Pancreas (tissue), 10 donors: ENCODE results near the gene ORM1. TPM values are rescaled to one million over a fixed set of nuclear protein-coding genes. Genes with fewer than 3 reads are reported as not detected.

Source experiments
- ATAC-seq, 4 donors: fragments of 200-7000 bp; cut with Tn5 transposase; one replicate each; pipeline versions ENCODE4 v1.8.0 to v1.9.1; 2020; ENCODE audit warnings: mild to moderate bottlenecking in 4 of 4, moderate library complexity in 4 of 4
- DNase-seq, 6 donors: peaks; one replicate each; pipeline ENCODE4 v3.0.0-alpha.2; 2020
- FAIRE-seq: peaks from 2 replicates; lab custom pipeline; 2012; peaks lifted over from hg19 to GRCh38; lab: Jason Lieb, UNC
- H3K27ac ChIP-seq, 4 donors: fragments of 200-600 bp; sonication (generic); 1 replicate in 3 of 4; 2 replicates in 1 of 4; pipeline versions ENCODE4 v1.5.0 to v1.8.0; 2020
- H3K27me3 ChIP-seq, 4 donors: fragments of 200-600 bp; one replicate each; pipeline ENCODE4 v1.8.0; 2021
- H3K36me3 ChIP-seq, 3 donors: fragments of 200-600 bp; sonication (generic) in 1 of 3; one replicate each; pipeline versions ENCODE4 v1.5.0 to v1.8.0; 2020 to 2021
- H3K4me1 ChIP-seq, 3 donors: fragments of 200-600 bp; one replicate each; pipeline ENCODE4 v1.8.0; 2021
- H3K4me3 ChIP-seq, 4 donors: fragments of 200-600 bp; sonication (generic) in 2 of 4; one replicate each; pipeline versions ENCODE4 v1.5.0 to v1.8.0; 2020 to 2021
- H3K9me3 ChIP-seq, 4 donors: fragments of 200-600 bp; one replicate each; pipeline ENCODE4 v1.8.0; 2021
- WGBS, 2 donors: extraction: QIAGEN DNeasy Blood & Tissue Kit; methylation state at CpG; one replicate each; pipeline ENCODE4 v1.1.7; 2013; 5-methylcytosine and 5-hydroxymethylcytosine counted together
- intact Hi-C, 3 donors: fragments of 100-400 bp; cut with DNase I; formaldehyde crosslinking; loops; one replicate each; pipeline versions ENCODE4 v1.11.1 to v1.14.2; 2022
- polyA plus RNA-seq, 2 donors: library from polyadenylated mRNA; stranded (reverse); fragments of 200-250 nt; gene quantifications; one replicate each; pipeline ENCODE4 v1.2.3, GENCODE V29; 2013
- total RNA-seq, 6 donors: library from RNA; stranded (reverse); fragmentation: NEBNext Ultra II Directional in 4 of 6; extraction: Animal tissue kit (Norgen Biotek cat#: 25700) in 4 of 6; gene quantifications; one replicate each; pipeline versions ENCODE4 v1.2.1 to v1.2.4, GENCODE V29; 2021 to 2023
- TF ChIP-seq, protein P1 (sequence below), 4 donors: fragments of 200-600 bp; sonication (generic) in 3 of 4; IDR thresholded peaks; one replicate each; pipeline versions ENCODE4 v1.5.0 to v1.8.0; 2021; ENCODE audit warnings: antibody characterized with exemption in 4 of 4
- donor health status: healthy with polysubstance abuse.
- donor health status: DM: no; HTN: no; CAD: no; lungs with moderate emphysema.
- donor health status: DM: no; HTN: no; CAD: no.
- donor health status: control.
- donor health status: control.
- donor health status: Bipolar disorder and iron deficiency.
- donor health status: DM: yes; HTN: yes; CAD: no.
- donor health status: DM: no; HTN: no; CAD: no.
- donor health status: DM: no; HTN: no; CAD: no.
- donor health status: DM: yes; HTN: yes; CAD: no.

The ORM1 gene
- total and polyA plus RNA-seq, 8 donors, result 0.38 to 10.2 (median 0.92) TPM; not detected in 3

DNA sequence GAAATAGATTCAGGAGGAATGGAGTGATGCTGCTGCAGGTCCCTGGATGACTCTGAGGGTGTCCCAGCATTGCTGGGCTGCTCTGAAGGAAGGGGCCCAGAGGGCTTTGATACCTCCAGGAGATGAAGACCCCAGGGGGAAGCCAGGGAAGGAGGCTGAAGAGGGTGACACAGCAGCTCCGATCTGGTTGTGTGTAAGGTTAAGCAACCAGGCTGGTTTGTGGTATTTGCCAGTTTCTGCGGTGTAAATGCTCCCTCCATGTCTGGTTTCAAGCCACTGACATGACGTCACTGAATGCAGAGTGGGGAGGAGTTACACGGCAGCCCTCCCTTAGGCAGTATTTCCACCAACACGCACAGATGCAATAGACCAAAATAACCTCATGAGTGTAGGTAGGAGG lies 40.0 kb upstream of the ORM1 start:
- FAIRE-seq (no peak), ATAC-seq (no peak), DNase-seq (peak in 2 of 6 donors; percentile 6 to 7)
- WGBS, 2 donors, result 79 to 93% methylated on average over 5 of the region's 5 CpGs
- no peak overlapping the region for H3K27ac ChIP-seq
- H3K9me3 ChIP-seq, result no peaks in the 10 kb centered on the region
- H3K4me1 ChIP-seq, result no peaks in the 10 kb centered on the region
- no peak overlapping the region for H3K4me3 ChIP-seq
- H3K36me3 ChIP-seq, result no peaks in the 10 kb centered on the region
- intact Hi-C loops, result no loop called here
- H3K27me3 ChIP-seq, result no peaks in the 10 kb centered on the region
- TF ChIP-seq, protein P1, sequence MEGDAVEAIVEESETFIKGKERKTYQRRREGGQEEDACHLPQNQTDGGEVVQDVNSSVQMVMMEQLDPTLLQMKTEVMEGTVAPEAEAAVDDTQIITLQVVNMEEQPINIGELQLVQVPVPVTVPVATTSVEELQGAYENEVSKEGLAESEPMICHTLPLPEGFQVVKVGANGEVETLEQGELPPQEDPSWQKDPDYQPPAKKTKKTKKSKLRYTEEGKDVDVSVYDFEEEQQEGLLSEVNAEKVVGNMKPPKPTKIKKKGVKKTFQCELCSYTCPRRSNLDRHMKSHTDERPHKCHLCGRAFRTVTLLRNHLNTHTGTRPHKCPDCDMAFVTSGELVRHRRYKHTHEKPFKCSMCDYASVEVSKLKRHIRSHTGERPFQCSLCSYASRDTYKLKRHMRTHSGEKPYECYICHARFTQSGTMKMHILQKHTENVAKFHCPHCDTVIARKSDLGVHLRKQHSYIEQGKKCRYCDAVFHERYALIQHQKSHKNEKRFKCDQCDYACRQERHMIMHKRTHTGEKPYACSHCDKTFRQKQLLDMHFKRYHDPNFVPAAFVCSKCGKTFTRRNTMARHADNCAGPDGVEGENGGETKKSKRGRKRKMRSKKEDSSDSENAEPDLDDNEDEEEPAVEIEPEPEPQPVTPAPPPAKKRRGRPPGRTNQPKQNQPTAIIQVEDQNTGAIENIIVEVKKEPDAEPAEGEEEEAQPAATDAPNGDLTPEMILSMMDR (IDR thresholded peaks at IDR 0.05), result no peak

DNA sequence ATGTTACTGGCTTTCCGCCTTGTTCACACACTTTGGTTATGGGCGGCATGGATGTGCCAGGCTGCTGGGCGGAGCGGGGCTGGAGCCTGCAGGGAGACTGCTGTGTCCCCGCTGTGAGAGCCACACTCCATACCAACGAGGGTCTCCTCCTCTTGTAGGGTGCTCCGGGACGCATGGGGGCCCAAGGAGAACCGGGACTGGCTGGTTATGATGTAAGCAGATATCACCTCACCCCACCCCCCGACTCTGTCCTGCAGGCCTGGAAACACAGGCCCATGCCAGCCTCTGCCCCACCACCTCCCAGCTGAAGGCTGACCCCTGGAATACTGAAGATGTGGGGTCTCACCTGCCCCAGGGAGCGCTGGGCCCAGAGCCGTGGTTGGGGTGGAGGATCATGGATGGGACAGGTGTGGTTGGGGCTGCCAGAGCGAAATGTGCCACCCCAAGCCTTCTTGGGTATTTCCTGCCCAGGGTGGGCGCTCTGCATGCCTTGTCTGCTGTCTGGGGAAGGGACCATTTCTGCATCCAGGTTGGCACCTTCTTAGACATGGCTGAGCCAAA lies 39.3 kb upstream of the ORM1 start:
- intact Hi-C loops, result no loop called here
- Histone ChIP-seq H3K27ac (no peak overlapping the region), H3K4me1 (no peaks in the 10 kb centered on the region), H3K27me3 (no peaks in the 10 kb centered on the region), H3K4me3 (no peak overlapping the region), H3K36me3 (no peaks in the 10 kb centered on the region), H3K9me3 (no peaks in the 10 kb centered on the region)
- FAIRE-seq, result no peak
- WGBS, 2 donors, result 94 to 98% methylated on average over 14 of the region's 14 CpGs
- no peak for ATAC-seq
- peak in 3 of 6 donors; percentile 9 to 49 (median 46) for DNase-seq
- TF ChIP-seq, protein P1 (IDR thresholded peaks at IDR 0.05), result no peak

DNA sequence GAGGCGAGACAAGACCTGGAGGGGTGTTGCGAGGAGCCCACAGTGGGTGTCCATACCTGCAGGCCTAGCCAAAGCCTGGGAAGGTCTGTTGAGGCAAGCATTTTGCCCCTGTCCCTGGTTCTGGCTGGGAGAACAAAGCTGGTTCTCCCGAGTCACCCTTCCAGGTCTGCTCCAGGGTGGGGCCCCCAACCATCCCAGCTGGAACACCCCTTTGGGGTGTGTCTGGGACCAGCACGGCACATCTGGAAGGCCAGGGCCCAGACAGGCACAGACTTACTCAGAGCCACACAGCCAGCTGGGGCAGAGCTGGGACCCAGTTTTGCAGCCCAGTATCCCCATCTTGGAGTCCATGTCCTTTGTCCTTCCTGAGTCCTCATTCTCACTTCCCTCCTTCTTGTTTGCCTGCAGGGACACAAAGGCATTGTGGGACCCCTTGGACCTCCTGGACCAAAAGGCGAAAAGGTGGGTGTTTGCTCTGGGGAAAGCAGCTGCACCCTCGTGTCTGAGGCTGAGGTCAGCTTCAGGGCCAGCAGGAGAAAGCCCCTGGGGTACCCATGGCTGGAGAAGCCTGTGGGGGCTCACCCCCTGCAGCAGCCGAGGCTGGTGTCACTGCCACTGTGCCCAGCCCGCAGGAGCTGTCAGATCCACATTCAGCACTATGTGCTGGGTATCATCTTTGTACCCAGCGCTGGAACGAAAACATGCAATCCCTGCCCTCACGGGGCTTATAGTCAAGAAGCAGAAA lies 38.4 kb upstream of the ORM1 start:
- H3K36me3 ChIP-seq, result no peaks in the 10 kb centered on the region
- no peak for FAIRE-seq
- TF ChIP-seq, protein P1 (IDR thresholded peaks at IDR 0.05), result no peak
- intact Hi-C loops, result loop anchor here in 2 of 3 donors (5.0 kb wide), 1 partner anchor 177 kb away; no protein-coding TSS in a partner anchor
- DNase-seq, result peak in 3 of 6 donors; percentile 8 to 53 (median 42)
- H3K27me3 ChIP-seq, result no peaks in the 10 kb centered on the region
- no peak for ATAC-seq
- H3K4me3 ChIP-seq, result no peak overlapping the region
- WGBS, 2 donors, result 94 to 99% methylated on average over 11 of the region's 11 CpGs
- no peaks in the 10 kb centered on the region for H3K9me3 ChIP-seq
- no peaks in the 10 kb centered on the region for H3K4me1 ChIP-seq
- no peak overlapping the region for H3K27ac ChIP-seq

DNA sequence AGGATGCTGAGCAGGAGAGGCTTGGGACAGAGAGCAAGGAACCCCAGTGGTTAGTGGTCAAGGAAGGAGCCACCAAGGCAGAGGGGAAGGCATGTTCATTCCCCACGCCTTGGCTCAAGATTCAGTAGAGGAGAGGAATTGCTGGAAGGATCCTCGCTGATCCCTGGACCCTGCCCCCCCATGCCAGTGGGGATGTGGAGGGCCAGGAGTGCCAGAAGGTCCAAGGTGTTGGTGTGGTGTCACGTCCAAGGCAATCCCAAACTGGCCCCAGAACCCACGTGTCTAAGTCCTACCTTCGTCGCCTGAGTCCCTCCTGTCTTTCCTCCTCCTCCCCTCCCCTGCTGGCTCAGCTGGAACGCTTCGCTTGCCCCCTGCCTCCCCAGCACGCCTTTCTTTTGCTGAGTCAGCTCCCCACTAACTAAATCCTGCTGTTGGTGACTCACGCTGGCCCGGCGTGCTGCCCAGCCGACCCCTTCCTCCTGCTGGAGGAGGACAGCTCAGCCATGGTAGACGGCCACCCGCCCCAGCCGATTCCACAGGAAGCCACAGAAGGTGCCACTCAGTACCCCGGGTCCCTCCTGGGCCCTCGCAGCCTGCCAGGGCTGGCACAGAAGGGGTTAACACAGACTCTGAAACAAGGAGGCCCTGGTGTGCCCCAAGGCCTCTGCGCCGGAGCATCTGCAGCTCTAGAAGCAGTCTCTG lies 37.6 kb upstream of the ORM1 start:
- no peak overlapping the region for H3K27ac ChIP-seq
- H3K4me3 ChIP-seq, result no peak overlapping the region
- no peaks in the 10 kb centered on the region for H3K4me1 ChIP-seq
- peak in 2 of 4 donors; percentile 28 to 29 for ATAC-seq
- intact Hi-C loops, result loop anchor here in 2 of 3 donors (5.0 kb wide), 1 partner anchor 178 kb away; no protein-coding TSS in a partner anchor
- H3K27me3 ChIP-seq, result no peaks in the 10 kb centered on the region
- TF ChIP-seq, protein P1 (IDR thresholded peaks at IDR 0.05), result no peak
- H3K36me3 ChIP-seq, result no peaks in the 10 kb centered on the region
- 80 to 83% methylated on average over 20 of the region's 20 CpGs for WGBS, 2 donors
- H3K9me3 ChIP-seq, result no peaks in the 10 kb centered on the region
- no peak for FAIRE-seq
- DNase-seq, result peak in 3 of 6 donors; percentile 16 to 61 (median 53)
